GM18858 (cell line): Measurements from ENCODE around the gene AGMO.
A peak's percentile ranks its signal among the peaks of the same experiment; 100 is the strongest.
"Not testable (repeated sequence)": the region's sequence is repeated elsewhere in the genome, so short reads cannot be mapped to it uniquely, and the experiment has no call there.

Experiments used
- ATAC-seq: cut with Tn5 transposase; IDR thresholded peaks from one replicate; pipeline ENCODE4 v1.9.1; 2021; ENCODE audit not compliant: unreplicated experiment

The AGMO gene

DNA sequence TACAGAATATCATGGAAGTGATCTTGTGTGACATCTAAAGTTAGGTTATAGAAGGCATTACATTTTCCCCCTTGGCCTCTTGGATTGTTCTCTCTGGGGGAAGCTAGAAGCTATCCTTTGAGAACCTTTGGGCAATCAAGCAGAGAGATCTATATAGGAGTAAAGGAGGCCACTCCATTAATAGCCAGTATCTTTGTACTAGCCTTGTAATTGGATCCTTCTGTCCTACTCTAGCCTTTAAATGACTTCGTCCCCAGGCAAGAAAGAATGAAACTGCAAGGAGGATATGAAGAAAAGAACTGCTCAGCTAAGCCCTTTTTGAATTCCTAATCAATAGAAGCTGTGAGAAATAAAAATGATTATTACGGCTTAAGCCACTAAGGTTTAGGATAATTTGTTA is 230.9 kb downstream of the AGMO start:
- ATAC-seq = no peak

DNA sequence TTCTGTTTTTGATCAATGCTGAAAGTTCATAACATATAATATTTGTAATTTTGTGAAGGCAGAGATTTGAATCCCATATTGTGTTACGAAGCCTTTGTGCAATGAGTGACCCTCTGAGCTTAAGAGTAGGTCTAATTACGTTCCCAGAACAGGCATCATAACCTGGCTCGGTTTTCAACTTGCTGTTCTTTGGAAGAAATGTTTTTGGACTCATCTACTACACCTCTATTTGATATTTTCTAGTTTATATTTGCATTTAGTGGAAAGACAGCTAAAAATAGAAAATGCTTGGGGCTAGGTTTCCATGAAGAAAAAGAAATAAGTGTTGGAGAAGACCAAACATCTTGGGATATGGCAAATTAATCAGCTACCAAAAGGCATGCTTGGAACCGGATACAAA is 234.8 kb downstream of the AGMO start:
- ATAC-seq = no peak

DNA sequence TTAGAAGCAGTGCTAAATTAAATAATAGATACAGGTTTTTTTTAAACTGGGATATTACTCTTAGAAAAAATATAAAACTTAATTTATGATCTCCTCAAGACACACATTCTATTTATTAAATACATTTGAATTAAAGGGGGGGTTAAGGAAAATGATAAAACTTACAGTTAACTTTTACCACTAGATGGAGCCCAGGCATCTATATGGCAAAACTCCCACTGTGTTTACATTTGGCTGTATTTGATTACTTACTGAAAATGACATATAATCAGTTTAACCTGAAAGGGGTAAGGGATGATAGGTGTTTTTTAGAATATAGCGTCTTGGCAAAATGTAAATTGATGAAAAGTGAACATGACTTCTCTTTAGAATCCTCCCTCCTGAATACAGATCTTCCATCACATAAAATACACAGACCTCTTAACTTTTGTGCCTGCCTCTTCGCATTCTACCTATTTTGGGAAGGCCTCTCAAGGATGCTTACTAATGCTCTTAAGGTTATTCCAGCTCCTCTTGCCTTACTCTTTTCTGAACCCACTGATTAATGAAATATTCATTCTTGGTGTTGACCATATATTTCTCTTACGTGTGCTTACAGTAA is 235.7 kb downstream of the AGMO start:
- no peak for ATAC-seq

DNA sequence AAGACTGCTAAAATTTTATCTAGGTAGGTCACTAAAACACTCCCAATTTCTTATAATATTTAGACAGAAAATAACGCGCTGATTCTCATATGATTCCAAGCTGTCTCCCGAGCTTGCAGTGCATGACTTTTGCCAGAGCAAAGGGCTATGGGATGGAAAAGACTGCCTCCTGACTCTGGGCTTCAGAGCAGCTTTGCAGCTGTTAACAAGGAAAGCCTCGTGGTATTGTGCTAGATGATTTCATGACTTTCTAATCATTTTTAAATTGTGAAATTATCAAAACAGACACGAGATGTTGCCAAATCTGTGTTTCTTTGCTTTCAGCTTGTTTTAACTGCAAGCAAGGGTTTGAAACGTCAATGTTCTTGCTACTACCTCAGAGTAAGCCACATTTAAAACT is 238.3 kb downstream of the AGMO start:
- no peak for ATAC-seq

DNA sequence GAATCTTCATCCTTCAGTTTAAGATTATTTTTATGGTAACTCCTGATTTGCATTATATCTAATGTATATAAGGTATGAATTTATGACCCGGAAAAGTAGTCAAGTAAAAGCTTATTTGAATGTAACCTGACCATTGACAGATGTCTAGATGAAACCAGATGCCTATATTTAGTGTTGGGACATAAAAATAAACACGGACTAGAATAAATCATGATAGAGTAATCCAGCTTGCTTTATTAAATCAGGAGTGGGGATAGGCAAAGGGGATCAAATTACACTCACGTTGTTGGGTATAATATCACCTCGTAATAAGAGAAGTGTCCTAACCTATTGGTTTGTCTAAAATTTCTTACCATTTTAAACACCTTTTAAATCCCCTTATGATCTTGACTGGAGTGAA is 244.6 kb downstream of the AGMO start:
- no peak for ATAC-seq

DNA sequence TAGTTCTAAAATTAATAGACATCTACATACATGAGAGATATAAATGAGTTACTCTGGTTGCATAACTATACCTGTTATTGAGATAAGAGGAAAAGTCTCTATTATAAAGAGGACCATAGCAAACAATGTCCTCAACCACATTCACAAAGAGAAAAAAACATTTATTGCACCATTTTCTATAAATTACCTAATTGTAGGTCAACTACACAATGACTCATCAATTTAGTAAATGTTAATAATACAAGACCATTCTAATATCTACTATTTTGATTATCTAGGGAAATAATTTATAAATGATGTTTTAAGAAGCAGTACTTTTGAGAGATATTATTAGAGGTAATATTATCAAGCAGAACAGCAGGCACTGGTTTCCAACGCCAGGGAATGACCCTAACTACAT is 246.1 kb downstream of the AGMO start:
- no peak for ATAC-seq

DNA sequence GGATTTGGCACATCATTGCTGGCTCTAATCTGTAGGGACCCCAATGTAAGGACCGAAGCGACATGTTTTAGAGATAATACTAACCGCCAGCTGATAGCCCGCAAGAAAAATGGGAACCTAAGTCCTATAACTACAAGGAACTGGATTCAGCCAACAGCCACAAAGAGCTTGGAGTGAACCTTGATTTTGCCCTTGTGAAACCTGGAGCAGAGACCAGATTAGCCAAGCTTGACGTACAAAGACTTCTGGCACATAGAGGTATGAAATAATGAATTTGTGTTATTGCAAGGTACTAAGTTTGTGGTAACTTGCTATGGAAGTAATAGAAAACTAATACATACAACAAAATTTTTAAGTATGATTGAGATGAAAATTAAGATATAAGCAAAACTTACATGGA is 246.9 kb downstream of the AGMO start:
- ATAC-seq = no peak

DNA sequence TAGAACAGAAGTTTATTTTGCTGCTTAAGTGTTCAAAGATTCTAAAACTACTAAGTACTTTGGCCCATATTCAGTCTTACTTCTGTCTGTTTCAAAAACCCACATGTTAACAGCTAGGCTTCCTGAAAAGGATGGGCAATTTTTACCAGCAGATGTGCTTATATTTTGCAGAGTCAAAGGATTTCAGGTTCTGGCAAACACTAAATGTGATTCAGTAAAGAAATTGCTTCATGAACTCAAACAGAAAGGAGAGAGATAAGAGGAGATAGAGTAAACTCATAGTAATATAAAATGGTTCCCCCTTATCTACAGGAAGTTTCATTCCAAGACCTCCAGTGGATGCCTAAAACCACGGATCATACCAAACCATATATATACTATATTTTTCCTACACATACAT is 248.5 kb downstream of the AGMO start:
- no peak for ATAC-seq

DNA sequence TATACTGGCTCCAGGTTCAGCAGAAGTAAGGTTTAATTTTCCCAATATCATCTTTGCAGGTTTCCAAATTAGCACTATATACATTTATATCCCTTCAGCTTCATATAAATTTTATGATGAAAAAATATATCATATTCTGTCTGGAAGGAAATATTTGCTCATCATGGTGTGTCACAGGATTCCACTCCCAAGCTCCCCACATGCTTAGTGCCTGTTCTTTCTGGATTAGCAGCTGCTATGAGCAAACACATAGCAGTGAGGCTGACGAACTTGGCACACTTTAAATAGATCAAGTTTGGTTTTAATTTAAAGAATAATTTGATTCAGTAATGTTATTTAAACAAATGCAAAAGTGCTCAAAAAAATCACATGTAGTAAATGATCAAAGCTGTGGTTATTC is 251.9 kb downstream of the AGMO start:
- no peak for ATAC-seq

DNA sequence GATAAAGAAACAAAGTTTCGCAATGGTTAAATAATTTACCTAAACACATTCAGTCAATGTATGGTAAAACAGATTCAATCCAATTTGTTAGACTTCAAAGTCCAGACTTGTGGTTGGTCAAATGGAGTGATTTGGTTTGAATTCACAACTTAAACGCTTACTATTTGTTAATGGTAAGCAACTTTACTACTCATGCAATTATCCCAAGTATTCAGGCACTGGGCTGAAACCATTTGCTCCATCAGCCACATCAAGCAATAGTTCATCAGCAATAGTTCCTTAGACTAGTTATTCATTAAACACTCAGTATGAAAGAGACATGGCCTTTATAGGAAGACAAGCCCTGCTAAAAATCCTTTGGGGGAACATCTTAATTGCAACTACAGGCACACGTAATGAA is 253.0 kb downstream of the AGMO start:
- ATAC-seq = no peak

DNA sequence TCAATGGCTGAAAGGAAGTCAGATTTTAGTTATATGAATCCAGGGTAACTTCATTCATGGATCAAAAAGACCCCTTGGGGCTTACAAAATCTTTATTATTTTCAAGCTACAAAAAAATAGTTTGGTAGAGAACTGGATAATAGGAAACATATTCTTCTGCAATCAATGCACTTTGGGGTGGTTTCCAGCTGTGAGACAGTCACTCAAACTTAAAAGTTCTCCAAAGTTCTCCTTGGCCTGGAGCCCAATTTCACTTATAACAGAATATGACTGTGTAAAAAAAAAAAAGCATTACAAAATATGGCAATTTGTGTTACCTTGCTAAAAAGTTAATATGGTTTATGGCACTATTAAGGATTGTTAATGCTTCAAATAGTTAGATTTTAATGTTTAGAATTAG is 255.5 kb downstream of the AGMO start:
- ATAC-seq = no peak

DNA sequence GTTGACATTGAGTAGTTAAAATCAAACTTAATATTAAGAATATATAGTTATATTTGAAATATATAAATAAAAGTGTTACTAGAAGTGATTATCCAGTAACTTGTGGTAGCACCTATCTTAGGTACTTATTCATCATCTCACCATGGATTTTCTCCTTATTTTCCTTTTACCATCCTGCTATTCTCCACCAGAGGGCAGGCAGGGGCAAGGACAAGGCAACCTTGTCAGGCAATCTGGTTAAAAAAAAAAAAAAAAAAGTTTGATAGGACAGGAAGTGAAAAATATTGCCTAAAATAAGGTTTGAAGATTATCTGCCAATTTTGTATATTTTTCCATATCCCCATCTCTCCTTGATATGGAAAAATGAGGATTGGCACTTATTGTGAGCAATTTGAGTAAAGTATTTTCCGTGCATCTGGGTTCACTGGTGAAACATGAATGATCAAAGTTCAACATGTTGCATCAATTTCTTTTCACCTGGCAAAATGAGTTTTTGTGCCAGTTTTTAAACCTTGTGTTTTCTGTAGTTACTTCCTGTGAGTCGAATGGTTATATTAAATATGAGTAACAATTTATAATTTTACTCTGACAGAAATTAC is 256.7 kb downstream of the AGMO start:
- peak; percentile 68 for ATAC-seq

DNA sequence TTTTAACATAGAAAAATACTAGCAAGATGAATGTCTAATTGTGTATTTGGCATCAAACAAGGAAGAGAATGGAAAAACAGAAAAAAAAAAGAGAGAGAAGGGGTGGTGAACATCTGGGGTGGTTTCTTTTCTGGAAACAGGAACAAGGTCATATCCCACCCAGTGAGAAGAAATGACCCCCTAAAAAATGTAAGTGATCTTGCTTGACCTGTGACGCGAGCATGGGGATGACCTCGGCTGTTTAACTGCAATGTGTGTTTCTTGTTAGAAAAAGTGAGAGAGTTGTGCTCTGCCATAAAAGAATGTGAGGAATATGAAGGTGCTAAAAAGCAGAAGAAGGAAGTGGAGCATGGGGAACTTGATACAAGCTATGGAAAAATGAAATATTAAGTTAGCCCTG is 258.5 kb downstream of the AGMO start:
- no peak for ATAC-seq

DNA sequence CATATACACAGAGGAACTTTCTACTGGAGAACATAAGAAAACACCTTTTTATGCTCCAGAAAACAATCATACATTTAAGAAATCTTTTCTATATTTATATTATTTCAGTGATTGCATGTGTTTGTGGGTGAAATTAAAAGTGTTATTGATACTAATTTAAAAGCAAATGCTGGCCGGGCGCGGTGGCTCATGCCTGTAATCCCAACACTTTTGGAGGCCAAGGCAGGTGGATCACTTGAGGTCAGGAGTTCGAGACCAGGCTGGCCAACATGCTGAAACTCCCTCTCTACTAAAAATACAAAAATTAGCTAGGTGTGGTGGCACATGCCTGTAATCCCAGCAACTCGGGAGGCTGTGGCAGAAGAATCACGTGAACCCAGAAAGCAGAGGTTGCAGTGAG is 260.8 kb downstream of the AGMO start:
- not testable (repeated sequence) for ATAC-seq

DNA sequence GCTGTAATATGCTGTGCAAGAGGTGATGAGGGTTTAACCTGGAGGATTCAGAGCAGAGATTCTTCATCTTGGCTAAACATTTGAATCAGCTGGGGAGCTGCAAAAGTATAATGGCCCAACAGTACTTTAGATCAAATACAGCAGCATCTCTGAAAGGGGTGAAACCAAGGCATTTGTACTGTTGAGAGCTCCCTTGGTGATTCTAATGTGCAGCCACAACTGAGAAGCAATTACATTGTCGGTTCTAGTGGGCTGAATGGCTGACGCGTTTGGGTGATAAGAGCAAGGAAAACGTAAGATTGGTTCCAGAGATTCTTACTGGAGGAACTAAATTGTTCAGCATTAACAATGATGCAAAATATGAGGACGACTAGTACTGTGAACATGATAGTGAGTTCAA is 269.7 kb downstream of the AGMO start:
- ATAC-seq = no peak

DNA sequence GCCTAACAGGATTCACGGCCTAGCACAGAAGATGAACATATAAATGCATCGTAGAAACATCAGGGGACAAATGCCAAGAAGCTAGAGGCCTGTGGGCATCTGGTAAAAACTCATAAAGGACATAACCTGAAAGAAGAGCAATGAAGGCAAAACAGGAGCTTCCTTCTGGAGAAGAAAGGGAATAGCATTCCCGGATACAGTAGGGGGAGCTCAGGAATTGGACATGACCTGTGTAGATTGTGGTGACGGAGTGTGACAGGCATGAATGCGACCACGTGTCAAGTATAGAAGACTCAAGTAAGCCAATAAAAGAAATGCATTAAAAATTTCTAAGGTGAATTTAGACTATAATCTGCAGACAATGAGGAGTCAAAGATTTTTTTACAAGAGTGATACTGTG is 270.1 kb downstream of the AGMO start:
- no peak for ATAC-seq

DNA sequence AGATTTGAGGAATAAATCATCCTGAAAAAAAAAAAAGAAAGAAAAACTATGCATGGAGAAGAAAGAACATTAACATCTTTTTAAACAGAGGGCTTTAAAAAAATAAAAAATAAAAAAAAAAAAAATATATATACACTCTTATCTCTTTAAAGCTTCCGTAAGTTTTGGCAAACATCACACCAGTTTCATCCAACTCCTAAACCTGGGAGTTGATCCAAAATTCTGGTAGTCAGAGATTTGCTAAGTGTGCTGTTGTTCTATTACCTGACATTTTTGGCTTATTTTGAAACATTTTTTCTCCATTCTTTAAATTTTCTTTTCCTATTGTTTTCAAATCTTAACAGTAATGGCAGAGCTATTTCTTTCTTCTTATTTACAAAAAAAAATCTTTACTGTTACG is 273.1 kb downstream of the AGMO start:
- no peak for ATAC-seq

DNA sequence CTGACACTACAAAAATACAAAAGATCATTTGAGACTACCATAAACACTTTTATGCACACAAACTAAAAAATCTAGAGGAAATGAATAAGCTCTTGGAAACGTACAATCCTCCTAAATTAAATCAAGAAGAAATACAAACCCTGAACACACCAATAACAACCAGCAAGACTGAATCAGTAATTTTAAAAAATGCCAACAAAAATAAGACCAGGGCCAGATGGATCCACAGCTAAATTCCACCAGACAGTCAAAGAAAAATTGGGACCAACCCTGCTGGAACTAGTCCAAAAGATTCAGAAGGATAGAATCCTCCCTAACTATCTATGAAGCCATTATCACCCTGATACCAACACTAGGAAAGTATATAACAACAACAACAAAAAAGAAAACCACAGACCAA is 277.4 kb downstream of the AGMO start:
- no peak for ATAC-seq

DNA sequence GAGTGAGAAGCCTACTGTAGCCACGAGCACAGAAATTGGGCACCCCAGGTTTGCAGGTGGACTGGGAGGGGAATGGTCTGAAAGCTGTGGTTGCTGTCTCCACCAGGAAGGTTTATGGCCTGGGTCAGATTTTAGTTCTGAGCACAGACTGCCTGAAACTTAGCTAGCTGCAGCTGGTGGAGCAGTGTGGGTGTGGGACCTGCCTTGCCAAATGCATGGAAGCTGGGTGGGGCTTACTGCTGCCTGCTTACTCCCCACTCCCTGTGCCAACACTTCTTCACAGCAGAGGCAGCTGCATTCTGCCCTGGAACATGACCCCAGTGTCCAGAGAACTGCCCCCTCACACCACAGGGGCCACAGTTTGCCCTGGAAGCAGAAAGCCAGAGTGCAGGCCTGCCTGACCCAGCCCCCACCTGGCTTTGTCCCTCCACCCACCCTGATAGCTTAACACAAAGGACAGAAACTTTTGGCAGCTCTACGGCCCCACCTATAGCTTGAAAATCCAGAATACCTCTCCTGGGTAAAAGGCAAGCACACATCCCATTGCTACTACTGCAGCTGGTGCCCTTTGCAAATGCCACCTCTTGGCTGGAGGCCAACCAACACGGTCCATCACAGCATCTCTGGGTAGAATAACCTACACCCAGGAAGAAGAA is 281.6 kb downstream of the AGMO start:
- ATAC-seq = no peak

DNA sequence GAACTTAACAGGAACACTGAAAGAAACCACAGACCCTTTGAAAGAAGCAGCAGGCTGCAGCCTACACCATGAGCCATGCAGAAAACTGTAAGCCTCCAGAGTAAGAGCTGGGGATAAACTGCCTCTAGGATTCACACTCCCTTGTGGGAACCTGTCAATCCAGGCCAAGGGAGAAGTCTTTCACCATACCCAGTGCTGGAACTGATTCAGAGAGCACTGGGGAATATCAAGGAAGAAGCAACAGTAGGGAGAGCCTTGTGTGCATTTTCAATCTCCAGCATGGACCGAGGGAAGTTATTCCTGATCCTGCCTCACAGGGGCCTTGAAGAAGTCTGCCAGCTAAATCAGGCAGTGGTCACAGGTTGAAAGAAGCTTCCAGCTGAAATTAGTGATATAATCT is 282.2 kb downstream of the AGMO start:
- ATAC-seq = no peak

DNA sequence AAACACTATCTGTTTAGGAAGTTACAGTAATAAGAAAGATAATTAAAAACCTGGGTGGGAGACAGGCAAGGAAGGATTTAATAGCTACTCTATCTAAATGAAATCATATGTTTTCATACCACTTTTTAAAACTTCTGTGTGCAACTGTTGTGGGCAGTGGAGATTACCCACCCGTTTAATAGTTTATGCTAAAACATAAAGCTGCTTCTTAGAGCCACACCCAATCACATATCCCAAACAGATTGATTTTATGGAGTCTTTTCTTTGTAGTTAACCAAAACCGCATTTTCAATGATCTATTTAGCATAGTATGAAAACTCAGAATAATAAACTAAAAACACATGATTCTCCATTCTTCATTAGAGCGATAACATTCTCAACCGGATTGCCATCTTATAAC is 304.1 kb downstream of the AGMO start:
- no peak for ATAC-seq

DNA sequence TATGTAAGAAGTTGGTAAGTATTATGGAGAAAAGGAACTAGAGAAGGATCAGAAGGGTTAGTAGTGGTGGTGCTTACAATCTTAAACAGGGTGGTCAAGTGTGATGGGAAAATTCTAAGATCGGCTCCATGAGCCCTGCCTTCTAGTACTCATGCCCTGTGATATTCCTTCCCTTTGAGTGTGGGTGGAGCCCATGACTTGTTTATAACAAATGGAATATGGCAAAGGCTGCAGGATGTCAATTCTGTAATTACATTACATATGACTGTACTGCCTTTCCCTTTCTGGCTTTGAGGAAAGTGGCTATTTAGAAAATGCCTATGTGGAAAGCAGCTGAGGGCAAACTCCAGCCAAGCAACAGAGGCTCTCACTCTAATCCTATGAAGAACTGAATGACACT is 309.6 kb downstream of the AGMO start:
- no peak for ATAC-seq

DNA sequence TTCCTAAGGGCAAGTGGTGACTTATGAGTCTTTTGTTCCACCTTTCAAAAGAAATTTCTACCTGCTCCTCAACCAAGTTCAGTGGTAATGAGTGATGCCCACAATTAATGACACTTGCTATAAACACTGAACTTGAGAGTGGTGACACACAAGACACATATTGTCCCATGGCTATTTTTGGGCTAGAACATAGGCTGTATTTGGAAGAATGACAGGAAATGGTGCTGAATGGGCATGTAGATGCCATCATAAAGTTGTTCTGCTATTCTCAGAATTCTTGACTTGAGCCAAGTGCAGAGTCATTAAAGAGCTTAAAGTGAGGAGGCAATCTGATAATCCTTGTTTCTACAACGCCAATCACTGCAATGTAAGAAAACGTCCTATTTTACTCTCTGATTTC is 313.3 kb downstream of the AGMO start:
- no peak for ATAC-seq
